ENCODE data around the gene ETV7. TPM values are rescaled to one million over a fixed set of nuclear protein-coding genes. Genes with fewer than 3 reads are reported as not detected.

The ETV7 gene
- total RNA-seq, 6 experiments from 2014 or later, result 0.19 to 4.6 (median 0.55) TPM; not detected in 1

DNA sequence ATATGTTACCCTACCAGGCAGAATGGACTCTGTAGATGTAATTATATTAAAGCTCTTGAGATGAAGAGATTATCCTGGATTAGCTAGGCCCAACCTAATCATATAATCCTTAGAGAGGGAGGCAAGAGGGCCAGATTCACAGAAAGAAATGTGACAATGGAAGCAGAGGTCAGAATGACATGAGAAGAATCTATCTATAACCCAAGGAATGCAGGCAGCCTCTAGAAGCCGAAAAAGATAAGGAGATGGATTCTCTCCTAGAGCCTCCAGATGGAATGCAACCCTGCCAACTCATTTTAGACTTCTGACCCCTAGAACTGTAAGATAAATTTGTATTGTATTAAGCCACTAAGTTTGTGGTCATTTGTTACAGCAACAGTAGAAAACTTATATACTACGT, 42.9 kb upstream of the ETV7 start:
- no peak for DNase-seq
- H3K27ac ChIP-seq, result no peak overlapping the region
- no peaks in the 10 kb centered on the region for H3K36me3 ChIP-seq
- H3K4me1 ChIP-seq, result no peaks in the 10 kb centered on the region
- TF ChIP-seq, protein P1, sequence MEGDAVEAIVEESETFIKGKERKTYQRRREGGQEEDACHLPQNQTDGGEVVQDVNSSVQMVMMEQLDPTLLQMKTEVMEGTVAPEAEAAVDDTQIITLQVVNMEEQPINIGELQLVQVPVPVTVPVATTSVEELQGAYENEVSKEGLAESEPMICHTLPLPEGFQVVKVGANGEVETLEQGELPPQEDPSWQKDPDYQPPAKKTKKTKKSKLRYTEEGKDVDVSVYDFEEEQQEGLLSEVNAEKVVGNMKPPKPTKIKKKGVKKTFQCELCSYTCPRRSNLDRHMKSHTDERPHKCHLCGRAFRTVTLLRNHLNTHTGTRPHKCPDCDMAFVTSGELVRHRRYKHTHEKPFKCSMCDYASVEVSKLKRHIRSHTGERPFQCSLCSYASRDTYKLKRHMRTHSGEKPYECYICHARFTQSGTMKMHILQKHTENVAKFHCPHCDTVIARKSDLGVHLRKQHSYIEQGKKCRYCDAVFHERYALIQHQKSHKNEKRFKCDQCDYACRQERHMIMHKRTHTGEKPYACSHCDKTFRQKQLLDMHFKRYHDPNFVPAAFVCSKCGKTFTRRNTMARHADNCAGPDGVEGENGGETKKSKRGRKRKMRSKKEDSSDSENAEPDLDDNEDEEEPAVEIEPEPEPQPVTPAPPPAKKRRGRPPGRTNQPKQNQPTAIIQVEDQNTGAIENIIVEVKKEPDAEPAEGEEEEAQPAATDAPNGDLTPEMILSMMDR (IDR thresholded peaks at IDR 0.05), result no peak
- TF ChIP-seq POLR2A (IDR thresholded peaks at IDR 0.05), result no peak
- WGBS (ENCODE audit: insufficient coverage, low coverage, low lambda C conversion rate, missing lambda C conversion rate), result 66% methylated on average over 2 of the region's 2 CpGs
- no peak for ATAC-seq
- no peaks in the 10 kb centered on the region for H3K27me3 ChIP-seq
- intact Hi-C loops (cut with DNase I), result no loop called here
- no peak overlapping the region for H3K4me3 ChIP-seq
- H3K9me3 ChIP-seq, result no peaks in the 10 kb centered on the region

DNA sequence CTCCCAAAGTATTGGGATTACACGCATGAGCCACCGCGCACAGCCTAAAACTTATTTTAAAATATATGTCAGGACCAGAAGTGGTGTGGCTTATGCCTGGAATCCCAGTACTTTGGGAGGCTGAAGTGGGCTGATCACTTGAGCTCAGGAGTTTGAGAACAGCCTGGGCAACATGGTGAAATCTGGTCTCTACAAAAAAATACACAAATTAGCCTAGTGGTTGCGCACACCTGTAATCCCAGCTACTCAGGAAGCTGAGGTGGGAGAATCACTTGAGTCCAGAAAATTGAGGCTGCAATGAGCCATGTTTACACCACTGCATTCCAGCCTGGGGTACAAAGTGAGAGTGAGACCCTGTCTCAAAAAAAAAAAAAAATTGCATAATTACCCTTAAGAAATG, 41.4 kb upstream of the ETV7 start:
- Histone ChIP-seq H3K9me3 (no peaks in the 10 kb centered on the region), H3K27me3 (no peaks in the 10 kb centered on the region), H3K4me1 (no peaks in the 10 kb centered on the region), H3K36me3 (no peaks in the 10 kb centered on the region), H3K4me3 (no peak overlapping the region), H3K27ac (no peak overlapping the region)
- whole genome bisulfite sequencing (ENCODE audit: insufficient coverage, low coverage, low lambda C conversion rate, missing lambda C conversion rate), result 51% methylated on average over 4 of the region's 4 CpGs
- TF ChIP-seq, protein P1 (IDR thresholded peaks at IDR 0.05), result peak in 2 of 4 donors; percentile 18 to 53
- no peak for TF ChIP-seq POLR2A (IDR thresholded peaks at IDR 0.05)
- ATAC-seq (no peak), DNase-seq (no peak)
- intact Hi-C loops (cut with DNase I), result no loop called here

DNA sequence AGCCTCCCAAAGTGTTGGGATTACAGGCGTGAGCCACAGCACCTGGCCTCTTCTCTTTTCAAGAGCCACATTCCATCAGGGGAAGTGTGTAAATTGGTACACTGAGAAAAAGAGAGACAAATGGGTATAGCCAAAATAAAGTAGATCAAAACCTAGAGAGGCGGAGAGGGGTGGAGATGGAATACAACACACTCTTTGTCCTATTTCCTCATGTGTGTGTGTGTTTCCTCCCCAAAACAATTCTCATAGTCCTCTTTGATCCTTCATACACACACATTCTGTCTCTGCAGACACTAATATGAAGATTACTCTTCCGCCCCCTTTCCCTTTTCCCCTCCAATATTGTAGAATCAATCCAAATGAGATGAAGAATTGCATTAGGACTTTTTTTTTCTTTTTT, 39.2 kb upstream of the ETV7 start:
- TF ChIP-seq, protein P1 (IDR thresholded peaks at IDR 0.05), result no peak
- no peak for TF ChIP-seq POLR2A (IDR thresholded peaks at IDR 0.05)
- intact Hi-C loops (cut with DNase I), result no loop called here
- H3K36me3 ChIP-seq, result no peaks in the 10 kb centered on the region
- H3K4me3 ChIP-seq, result no peak overlapping the region
- WGBS (ENCODE audit: insufficient coverage, low coverage, low lambda C conversion rate, missing lambda C conversion rate), result 97% methylated on average over 3 of the region's 3 CpGs
- DNase-seq, result no peak
- H3K9me3 ChIP-seq, result no peaks in the 10 kb centered on the region
- ATAC-seq, result no peak
- no peaks in the 10 kb centered on the region for H3K27me3 ChIP-seq
- no peak overlapping the region for H3K27ac ChIP-seq
- H3K4me1 ChIP-seq, result peaks cover 0 to 6% (median 3%) of the 10 kb centered on the region in 4 donors

DNA sequence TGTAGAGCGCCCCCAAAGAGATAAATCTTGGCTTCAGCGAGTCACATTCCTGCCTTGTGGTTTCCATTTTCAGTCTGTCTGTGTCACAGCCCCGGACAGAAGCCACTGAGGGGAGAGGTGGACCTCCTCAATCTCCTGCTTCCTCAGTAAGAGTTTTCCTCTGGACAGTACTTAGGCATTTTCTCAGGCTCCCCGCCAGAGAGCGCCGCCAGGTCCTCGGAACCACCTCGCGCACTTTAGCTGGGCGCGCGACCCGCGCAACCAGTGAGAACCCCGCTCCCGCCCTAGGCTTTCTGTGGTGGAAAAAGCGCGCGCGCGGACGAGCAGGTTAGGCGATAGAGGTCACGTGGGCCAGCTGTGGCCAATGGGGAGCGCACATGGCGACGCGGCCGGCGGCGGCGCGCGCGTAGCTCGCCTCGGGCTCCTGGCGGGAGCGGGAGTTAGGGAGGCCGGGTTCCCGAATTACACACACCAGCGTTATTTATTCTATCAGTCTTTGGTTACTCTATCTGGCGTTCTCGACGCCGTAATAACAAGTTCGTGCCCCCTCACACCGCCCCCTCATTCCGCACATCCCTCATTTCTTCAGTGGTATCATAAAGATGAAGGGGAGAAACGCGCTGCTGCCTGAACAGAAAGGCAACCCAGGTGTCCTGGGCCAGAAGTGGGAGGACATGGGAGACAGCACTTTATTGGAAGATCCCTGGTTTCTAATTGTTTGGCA, 35.8 kb upstream of the ETV7 start:
- no peaks in the 10 kb centered on the region for H3K36me3 ChIP-seq
- intact Hi-C loops (cut with DNase I), result no loop called here
- H3K9me3 ChIP-seq, result no peaks in the 10 kb centered on the region
- WGBS (ENCODE audit: insufficient coverage, low coverage, low lambda C conversion rate, missing lambda C conversion rate), result under 1% methylated on average over 29 of the region's 51 CpGs
- peak overlapping the region; percentile 42 to 62 (median 57) for H3K4me3 ChIP-seq
- H3K27ac ChIP-seq, result peak overlapping the region; percentile 46 to 59 (median 58)
- TF ChIP-seq, protein P1 (IDR thresholded peaks at IDR 0.05), result peak; percentile 63 to 74 (median 69)
- peak; percentile 57 for TF ChIP-seq POLR2A (IDR thresholded peaks at IDR 0.05)
- peaks cover 0 to 6% (median 3%) of the 10 kb centered on the region in 4 donors for H3K4me1 ChIP-seq
- ATAC-seq (peak; percentile 98 to 100 (median 100)), DNase-seq (peak; percentile 99)
- H3K27me3 ChIP-seq, result no peaks in the 10 kb centered on the region

Measured in right lobe of liver (tissue), 6 donors.